ENCODE results near the gene NTN3.
A peak's percentile ranks its signal among the peaks of the same experiment; 100 is the strongest.

Gene NTN3

DNA sequence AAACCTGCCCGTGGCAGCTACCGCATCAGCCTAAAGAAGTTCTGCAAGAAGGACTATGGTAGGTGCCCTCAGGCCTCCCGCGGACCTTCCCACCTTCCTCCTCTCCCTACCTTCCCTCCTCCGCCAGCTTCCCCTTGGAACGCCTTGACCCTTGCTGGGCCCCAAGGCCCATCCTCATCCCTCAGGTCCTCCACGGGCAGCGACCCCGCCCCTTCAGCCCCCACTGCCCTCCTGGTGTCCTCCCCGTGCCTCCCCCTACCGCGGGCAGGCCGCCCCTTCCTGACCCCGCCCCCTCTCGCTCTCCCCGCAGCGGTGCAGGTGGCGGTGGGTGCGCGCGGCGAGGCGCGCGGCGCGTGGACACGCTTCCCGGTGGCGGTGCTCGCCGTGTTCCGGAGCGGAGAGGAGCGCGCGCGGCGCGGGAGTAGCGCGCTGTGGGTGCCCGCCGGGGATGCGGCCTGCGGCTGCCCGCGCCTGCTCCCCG is 2.4 kb downstream of the NTN3 start:
- H3K4me1 ChIP-seq (ENCODE audit: insufficient read depth, low read length, severe bottlenecking): peaks cover 45% of the 10 kb centered on the region
- no peak overlapping the region for H3K27ac ChIP-seq (ENCODE audit: low read depth, low read length, poor library complexity, severe bottlenecking)

GRCh38 chr16:2473999-2474876 is 3.1 kb downstream of the NTN3 start:
- peak; percentile 34 for TF ChIP-seq CTCF (IDR thresholded peaks at IDR 0.05; ENCODE audit: low read length)
- no peak for TF ChIP-seq EZH2 (IDR thresholded peaks at IDR 0.05; ENCODE audit: borderline replicate concordance, low read length)
- Histone ChIP-seq H3K4me2 (ENCODE audit: low read length) (peak overlapping the region; percentile 93), H3K9me2 (ENCODE audit: low read depth, low read length) (no peaks in the 10 kb centered on the region), H3K36me3 (ENCODE audit: insufficient read depth, low read length) (no peaks in the 10 kb centered on the region), H3K4me3 (ENCODE audit: low read depth, low read length, poor library complexity, severe bottlenecking) (peak overlapping the region; percentile 89), H4K20me1 (ENCODE audit: insufficient read depth, low read length) (no peaks in the 10 kb centered on the region), H3K9ac (ENCODE audit: low read length) (peak overlapping the region; percentile 95), H3K27me3 (ENCODE audit: insufficient read depth, low read length) (peaks cover 17% of the 10 kb centered on the region), H3K9me3 (ENCODE audit: low read length) (no peaks in the 10 kb centered on the region), H3K4me1 (ENCODE audit: insufficient read depth, low read length, severe bottlenecking) (peaks cover 38% of the 10 kb centered on the region), H3K79me2 (ENCODE audit: insufficient read depth, low read length) (no peaks in the 10 kb centered on the region), H2AFZ (ENCODE audit: low read length) (no peak overlapping the region), H3K27ac (ENCODE audit: low read depth, low read length, poor library complexity, severe bottlenecking) (no peak overlapping the region), H3F3A (ENCODE audit: insufficient read depth, low read length) (no peaks in the 10 kb centered on the region)

More for the DNA sequence above, 2.4 kb downstream of the NTN3 start:
- Histone ChIP-seq H3K4me3 (ENCODE audit: low read depth, low read length, poor library complexity, severe bottlenecking) (peak overlapping the region; percentile 28), H4K20me1 (ENCODE audit: insufficient read depth, low read length) (no peaks in the 10 kb centered on the region), H3K4me2 (ENCODE audit: low read length) (peak overlapping the region; percentile 44; the same call in 1 of the 2 replicates), H2AFZ (ENCODE audit: low read length) (no peak overlapping the region), H3K9ac (ENCODE audit: low read length) (no peak overlapping the region), H3K36me3 (ENCODE audit: insufficient read depth, low read length) (no peaks in the 10 kb centered on the region), H3F3A (ENCODE audit: insufficient read depth, low read length) (no peaks in the 10 kb centered on the region), H3K9me2 (ENCODE audit: low read depth, low read length) (no peaks in the 10 kb centered on the region), H3K79me2 (ENCODE audit: insufficient read depth, low read length) (no peaks in the 10 kb centered on the region), H3K9me3 (ENCODE audit: low read length) (no peaks in the 10 kb centered on the region), H3K27me3 (ENCODE audit: insufficient read depth, low read length) (peaks cover 17% of the 10 kb centered on the region)
- TF ChIP-seq EZH2 (IDR thresholded peaks at IDR 0.05; ENCODE audit: borderline replicate concordance, low read length) (no peak), CTCF (IDR thresholded peaks at IDR 0.05; ENCODE audit: low read length) (no peak)

GRCh38 chr16:2474877-2475412 is 3.8 kb downstream of the NTN3 start, which contains the start of gene TBC1D24:
TBC1D24 (plus strand) TSS chr16:2475127; CDS start chr16:2496149, 21,022 bp downstream.
- Histone ChIP-seq H3K79me2 (ENCODE audit: insufficient read depth, low read length) (no peaks in the 10 kb centered on the region), H3K9me2 (ENCODE audit: low read depth, low read length) (no peaks in the 10 kb centered on the region), H3K4me2 (ENCODE audit: low read length) (peak within 1 kb of the TSS; percentile 93), H3K4me1 (ENCODE audit: insufficient read depth, low read length, severe bottlenecking) (peaks cover 31% of the 10 kb centered on the region), H4K20me1 (ENCODE audit: insufficient read depth, low read length) (no peaks in the 10 kb centered on the region), H3F3A (ENCODE audit: insufficient read depth, low read length) (no peaks in the 10 kb centered on the region), H3K9me3 (ENCODE audit: low read length) (no peaks in the 10 kb centered on the region), H3K27ac (ENCODE audit: low read depth, low read length, poor library complexity, severe bottlenecking) (no peak within 1 kb of the TSS), H3K9ac (ENCODE audit: low read length) (peak within 1 kb of the TSS; percentile 95), H2AFZ (ENCODE audit: low read length) (no peak within 1 kb of the TSS), H3K4me3 (ENCODE audit: low read depth, low read length, poor library complexity, severe bottlenecking) (peak within 1 kb of the TSS; percentile 89), H3K36me3 (ENCODE audit: insufficient read depth, low read length) (no peaks in the 10 kb centered on the region), H3K27me3 (ENCODE audit: insufficient read depth, low read length) (peaks cover 17% of the 10 kb centered on the region)
- no peak for TF ChIP-seq EZH2 (IDR thresholded peaks at IDR 0.05; ENCODE audit: borderline replicate concordance, low read length)
- TF ChIP-seq CTCF (IDR thresholded peaks at IDR 0.05; ENCODE audit: low read length): no peak

Measured in OCI-LY1 (cell line).